Measurements from ENCODE around the gene RPS3. TPM values are rescaled to one million over a fixed set of nuclear protein-coding genes. Genes with fewer than 3 reads are reported as not detected.
A peak's percentile ranks its signal among the peaks of the same experiment; 100 is the strongest.

The RPS3 gene
- total and polyA plus RNA-seq, 9 of the 15 experiments (the other 6 are each of a cell fraction or from before 2014, with no cell fraction given), result 2,700 to 5,771 (median 3,679) TPM

DNA sequence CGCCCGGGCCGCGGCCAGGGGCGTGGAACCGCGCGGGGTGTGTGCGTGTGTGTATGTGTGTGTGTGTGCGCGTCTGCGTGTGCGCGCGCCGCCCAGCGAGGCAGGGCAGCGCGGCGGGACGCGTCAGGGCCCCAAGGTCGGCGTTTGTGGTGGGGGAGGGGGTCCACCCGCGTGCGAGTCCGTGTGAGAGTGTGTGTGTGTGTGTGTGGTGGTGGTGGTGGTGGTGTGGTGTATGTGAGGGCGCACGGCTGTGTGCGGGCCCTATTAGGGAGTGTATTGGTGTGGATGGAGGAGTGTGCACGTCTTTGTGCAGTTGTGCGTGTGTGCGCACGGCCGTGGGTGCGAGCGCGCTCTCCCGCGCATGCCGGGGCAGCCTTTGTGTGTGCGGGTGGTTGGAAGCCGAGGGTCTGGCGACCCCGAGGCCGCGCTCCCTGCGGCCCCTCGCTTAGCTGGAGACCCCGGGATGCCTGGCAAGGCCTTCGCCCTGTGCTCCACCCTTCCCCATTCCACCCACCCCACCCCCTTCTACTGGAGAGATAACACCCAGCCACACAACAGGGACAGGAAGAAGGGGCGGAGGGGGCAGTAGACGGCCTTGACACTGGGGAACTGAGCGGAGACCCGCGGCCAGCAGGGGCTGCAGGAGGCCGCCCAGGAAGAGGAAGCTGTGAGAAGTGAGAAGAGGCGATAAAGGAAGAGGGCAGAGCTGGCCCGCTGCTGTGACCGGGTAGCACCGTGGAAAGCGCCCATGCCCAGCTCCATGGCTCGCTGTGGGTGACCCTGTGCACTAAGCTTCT lies 47.3 kb upstream of the RPS3 start (continued):
- TF ChIP-seq, protein P1, sequence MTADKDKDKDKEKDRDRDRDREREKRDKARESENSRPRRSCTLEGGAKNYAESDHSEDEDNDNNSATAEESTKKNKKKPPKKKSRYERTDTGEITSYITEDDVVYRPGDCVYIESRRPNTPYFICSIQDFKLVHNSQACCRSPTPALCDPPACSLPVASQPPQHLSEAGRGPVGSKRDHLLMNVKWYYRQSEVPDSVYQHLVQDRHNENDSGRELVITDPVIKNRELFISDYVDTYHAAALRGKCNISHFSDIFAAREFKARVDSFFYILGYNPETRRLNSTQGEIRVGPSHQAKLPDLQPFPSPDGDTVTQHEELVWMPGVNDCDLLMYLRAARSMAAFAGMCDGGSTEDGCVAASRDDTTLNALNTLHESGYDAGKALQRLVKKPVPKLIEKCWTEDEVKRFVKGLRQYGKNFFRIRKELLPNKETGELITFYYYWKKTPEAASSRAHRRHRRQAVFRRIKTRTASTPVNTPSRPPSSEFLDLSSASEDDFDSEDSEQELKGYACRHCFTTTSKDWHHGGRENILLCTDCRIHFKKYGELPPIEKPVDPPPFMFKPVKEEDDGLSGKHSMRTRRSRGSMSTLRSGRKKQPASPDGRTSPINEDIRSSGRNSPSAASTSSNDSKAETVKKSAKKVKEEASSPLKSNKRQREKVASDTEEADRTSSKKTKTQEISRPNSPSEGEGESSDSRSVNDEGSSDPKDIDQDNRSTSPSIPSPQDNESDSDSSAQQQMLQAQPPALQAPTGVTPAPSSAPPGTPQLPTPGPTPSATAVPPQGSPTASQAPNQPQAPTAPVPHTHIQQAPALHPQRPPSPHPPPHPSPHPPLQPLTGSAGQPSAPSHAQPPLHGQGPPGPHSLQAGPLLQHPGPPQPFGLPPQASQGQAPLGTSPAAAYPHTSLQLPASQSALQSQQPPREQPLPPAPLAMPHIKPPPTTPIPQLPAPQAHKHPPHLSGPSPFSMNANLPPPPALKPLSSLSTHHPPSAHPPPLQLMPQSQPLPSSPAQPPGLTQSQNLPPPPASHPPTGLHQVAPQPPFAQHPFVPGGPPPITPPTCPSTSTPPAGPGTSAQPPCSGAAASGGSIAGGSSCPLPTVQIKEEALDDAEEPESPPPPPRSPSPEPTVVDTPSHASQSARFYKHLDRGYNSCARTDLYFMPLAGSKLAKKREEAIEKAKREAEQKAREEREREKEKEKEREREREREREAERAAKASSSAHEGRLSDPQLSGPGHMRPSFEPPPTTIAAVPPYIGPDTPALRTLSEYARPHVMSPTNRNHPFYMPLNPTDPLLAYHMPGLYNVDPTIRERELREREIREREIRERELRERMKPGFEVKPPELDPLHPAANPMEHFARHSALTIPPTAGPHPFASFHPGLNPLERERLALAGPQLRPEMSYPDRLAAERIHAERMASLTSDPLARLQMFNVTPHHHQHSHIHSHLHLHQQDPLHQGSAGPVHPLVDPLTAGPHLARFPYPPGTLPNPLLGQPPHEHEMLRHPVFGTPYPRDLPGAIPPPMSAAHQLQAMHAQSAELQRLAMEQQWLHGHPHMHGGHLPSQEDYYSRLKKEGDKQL (CRISPR knock-in tag; IDR thresholded peaks at IDR 0.05; ENCODE audit: borderline replicate concordance), result no peak
- TF ChIP-seq ZC3H8 (IDR thresholded peaks at IDR 0.05) (0 out of 2 replicates have a peak, but pooled peaks have one; percentile 60), FIP1L1 (IDR thresholded peaks at IDR 0.05; ENCODE audit: low read depth, low read length, poor library complexity, severe bottlenecking) (peak; percentile 40), CCNT2 (IDR thresholded peaks at IDR 0.05; ENCODE audit: borderline replicate concordance, extremely low read depth, insufficient read length, low read depth, low read length) (peak; percentile 61), CREB1 (IDR thresholded peaks at IDR 0.05) (peak; percentile 68; the same call in 1 of the 2 replicates), CREB1 (CRISPR knock-in tag; IDR thresholded peaks at IDR 0.05) (peak; percentile 38; the same call in 1 of the 2 replicates), FOS (IDR thresholded peaks at IDR 0.05; ENCODE audit: extremely low read depth, insufficient read length) (no peak), ZNF253 (CRISPR knock-in tag; conservative IDR thresholded peaks at IDR 0.05) (no peak), MCM5 (IDR thresholded peaks at IDR 0.05; ENCODE audit: low read depth) (no peak), NELFE (IDR thresholded peaks at IDR 0.05; ENCODE audit: insufficient read depth, insufficient read length) (no peak), ZNF445 (CRISPR knock-in tag; IDR thresholded peaks at IDR 0.05; ENCODE audit: low read depth) (no peak)
- TF ChIP-seq, protein P2, sequence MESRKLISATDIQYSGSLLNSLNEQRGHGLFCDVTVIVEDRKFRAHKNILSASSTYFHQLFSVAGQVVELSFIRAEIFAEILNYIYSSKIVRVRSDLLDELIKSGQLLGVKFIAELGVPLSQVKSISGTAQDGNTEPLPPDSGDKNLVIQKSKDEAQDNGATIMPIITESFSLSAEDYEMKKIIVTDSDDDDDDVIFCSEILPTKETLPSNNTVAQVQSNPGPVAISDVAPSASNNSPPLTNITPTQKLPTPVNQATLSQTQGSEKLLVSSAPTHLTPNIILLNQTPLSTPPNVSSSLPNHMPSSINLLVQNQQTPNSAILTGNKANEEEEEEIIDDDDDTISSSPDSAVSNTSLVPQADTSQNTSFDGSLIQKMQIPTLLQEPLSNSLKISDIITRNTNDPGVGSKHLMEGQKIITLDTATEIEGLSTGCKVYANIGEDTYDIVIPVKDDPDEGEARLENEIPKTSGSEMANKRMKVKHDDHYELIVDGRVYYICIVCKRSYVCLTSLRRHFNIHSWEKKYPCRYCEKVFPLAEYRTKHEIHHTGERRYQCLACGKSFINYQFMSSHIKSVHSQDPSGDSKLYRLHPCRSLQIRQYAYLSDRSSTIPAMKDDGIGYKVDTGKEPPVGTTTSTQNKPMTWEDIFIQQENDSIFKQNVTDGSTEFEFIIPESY (CRISPR knock-in tag; IDR thresholded peaks at IDR 0.05), result no peak
- TF ChIP-seq, protein P3, sequence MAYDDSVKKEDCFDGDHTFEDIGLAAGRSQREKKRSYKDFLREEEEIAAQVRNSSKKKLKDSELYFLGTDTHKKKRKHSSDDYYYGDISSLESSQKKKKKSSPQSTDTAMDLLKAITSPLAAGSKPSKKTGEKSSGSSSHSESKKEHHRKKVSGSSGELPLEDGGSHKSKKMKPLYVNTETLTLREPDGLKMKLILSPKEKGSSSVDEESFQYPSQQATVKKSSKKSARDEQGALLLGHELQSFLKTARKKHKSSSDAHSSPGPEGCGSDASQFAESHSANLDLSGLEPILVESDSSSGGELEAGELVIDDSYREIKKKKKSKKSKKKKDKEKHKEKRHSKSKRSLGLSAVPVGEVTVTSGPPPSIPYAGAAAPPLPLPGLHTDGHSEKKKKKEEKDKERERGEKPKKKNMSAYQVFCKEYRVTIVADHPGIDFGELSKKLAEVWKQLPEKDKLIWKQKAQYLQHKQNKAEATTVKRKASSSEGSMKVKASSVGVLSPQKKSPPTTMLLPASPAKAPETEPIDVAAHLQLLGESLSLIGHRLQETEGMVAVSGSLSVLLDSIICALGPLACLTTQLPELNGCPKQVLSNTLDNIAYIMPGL (CRISPR knock-in tag; IDR thresholded peaks at IDR 0.05), result no peak; the same call in 1 of the 2 replicates
- TF ChIP-seq, protein P4, sequence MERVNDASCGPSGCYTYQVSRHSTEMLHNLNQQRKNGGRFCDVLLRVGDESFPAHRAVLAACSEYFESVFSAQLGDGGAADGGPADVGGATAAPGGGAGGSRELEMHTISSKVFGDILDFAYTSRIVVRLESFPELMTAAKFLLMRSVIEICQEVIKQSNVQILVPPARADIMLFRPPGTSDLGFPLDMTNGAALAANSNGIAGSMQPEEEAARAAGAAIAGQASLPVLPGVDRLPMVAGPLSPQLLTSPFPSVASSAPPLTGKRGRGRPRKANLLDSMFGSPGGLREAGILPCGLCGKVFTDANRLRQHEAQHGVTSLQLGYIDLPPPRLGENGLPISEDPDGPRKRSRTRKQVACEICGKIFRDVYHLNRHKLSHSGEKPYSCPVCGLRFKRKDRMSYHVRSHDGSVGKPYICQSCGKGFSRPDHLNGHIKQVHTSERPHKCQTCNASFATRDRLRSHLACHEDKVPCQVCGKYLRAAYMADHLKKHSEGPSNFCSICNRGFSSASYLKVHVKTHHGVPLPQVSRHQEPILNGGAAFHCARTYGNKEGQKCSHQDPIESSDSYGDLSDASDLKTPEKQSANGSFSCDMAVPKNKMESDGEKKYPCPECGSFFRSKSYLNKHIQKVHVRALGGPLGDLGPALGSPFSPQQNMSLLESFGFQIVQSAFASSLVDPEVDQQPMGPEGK (CRISPR knock-in tag; IDR thresholded peaks at IDR 0.05; ENCODE audit: borderline replicate concordance), result peak; percentile 68; the same call in 1 of the 2 replicates
- TF ChIP-seq, protein P5, sequence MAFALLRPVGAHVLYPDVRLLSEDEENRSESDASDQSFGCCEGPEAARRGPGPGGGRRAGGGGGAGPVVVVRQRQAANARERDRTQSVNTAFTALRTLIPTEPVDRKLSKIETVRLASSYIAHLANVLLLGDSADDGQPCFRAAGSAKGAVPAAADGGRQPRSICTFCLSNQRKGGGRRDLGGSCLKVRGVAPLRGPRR (CRISPR knock-in tag; IDR thresholded peaks at IDR 0.05), result no peak

Measured in K562 (cell line).